CD14-positive monocyte (primary cell): ENCODE results near the gene PLEKHM2. TPM values are rescaled to one million over a fixed set of nuclear protein-coding genes. Genes with fewer than 3 reads are reported as not detected.

Source experiments
- DNase-seq, 3 donors: peaks; one replicate each; pipeline ENCODE4 v3.0.0-alpha.2; 2011 to 2022
- H2AFZ ChIP-seq: 2 replicates; pipeline ENCODE4 v1.6.0; 2012; ENCODE audit warnings: mild to moderate bottlenecking, low read depth, low read length, inconsistent platforms; ENCODE audit not compliant: insufficient read depth, poor library complexity, severe bottlenecking
- H3K27ac ChIP-seq, 2 donors: 1 replicate in 1 of 2; 2 replicates in 1 of 2; pipeline ENCODE4 v1.5.1; 2012 to 2013; ENCODE audit warnings: low read length in 2 of 2, control low read depth in 1 of 2, inconsistent platforms in 1 of 2, low read depth in 1 of 2, mild to moderate bottlenecking in 1 of 2
- H3K27me3 ChIP-seq, 2 donors: one replicate each; pipeline versions ENCODE4 v1.6.0 to v1.6.1; 2011 to 2013; ENCODE audit warnings: low read length in 2 of 2; ENCODE audit not compliant: control insufficient read depth in 2 of 2, insufficient read depth in 2 of 2
- H3K36me3 ChIP-seq, 2 donors: replicated peaks in 1 of 2; 1 replicate in 1 of 2; 2 replicates in 1 of 2; pipeline versions ENCODE4 v1.5.1 to v1.6.1; 2012 to 2013; ENCODE audit warnings: low read length in 2 of 2, control low read depth in 1 of 2, inconsistent platforms in 1 of 2, mild to moderate bottlenecking in 1 of 2; ENCODE audit not compliant: insufficient read depth in 2 of 2, control insufficient read depth in 1 of 2
- H3K4me1 ChIP-seq, 2 donors: 1 replicate in 1 of 2; 2 replicates in 1 of 2; pipeline versions ENCODE4 v1.5.1 to v1.6.1; 2012 to 2013; ENCODE audit warnings: low read length in 2 of 2, control low read depth in 1 of 2, inconsistent platforms in 1 of 2, mild to moderate bottlenecking in 1 of 2, moderate library complexity in 1 of 2; ENCODE audit not compliant: insufficient read depth in 2 of 2, control insufficient read depth in 1 of 2
- H3K4me2 ChIP-seq: replicated peaks from 2 replicates; pipeline ENCODE3; 2012; ENCODE audit warnings: low read length, moderate library complexity, mild to moderate bottlenecking; ENCODE audit not compliant: poor library complexity, severe bottlenecking; ENCODE audit errors: extremely low read depth
- H3K4me3 ChIP-seq, 3 experiments: fragments of 200-600 bp in 1 of 3; sonication (generic) in 1 of 3; replicated peaks in 1 of 3; 1 replicate in 2 of 3; 2 replicates in 1 of 3; pipeline ENCODE4 v1.5.1; 2011 to 2013; ENCODE audit warnings: low read length in 3 of 3, mild to moderate bottlenecking in 3 of 3, control low read depth in 2 of 3, low read depth in 2 of 3, inconsistent platforms in 1 of 3, moderate library complexity in 1 of 3
- H3K79me2 ChIP-seq: 2 replicates; pipeline ENCODE4 v1.6.0; 2012; ENCODE audit warnings: mild to moderate bottlenecking, control low read depth, inconsistent platforms, low read length, moderate library complexity; ENCODE audit not compliant: insufficient read depth
- H3K9ac ChIP-seq: 2 replicates; pipeline ENCODE4 v1.6.0; 2017; ENCODE audit warnings: low read length, mild to moderate bottlenecking; ENCODE audit not compliant: insufficient read depth, poor library complexity, severe bottlenecking
- H3K9me3 ChIP-seq, 2 donors: replicated peaks in 1 of 2; 1 replicate in 1 of 2; 2 replicates in 1 of 2; pipeline versions ENCODE4 v1.5.1 to v1.6.1; 2012 to 2013; ENCODE audit warnings: low read length in 2 of 2, control low read depth in 1 of 2; ENCODE audit not compliant: control insufficient read depth in 1 of 2, insufficient read depth in 1 of 2
- H4K20me1 ChIP-seq: 2 replicates; pipeline ENCODE4 v1.6.0; 2012; ENCODE audit warnings: mild to moderate bottlenecking, low read length, control low read depth, moderate library complexity; ENCODE audit not compliant: insufficient read depth
- H3K27ac Mint-ChIP-seq, 7 donors: one replicate each; pipeline ENCODE4 v1.8.0; 2020; ENCODE audit warnings: mild to moderate bottlenecking in 7 of 7, mixed read lengths in 7 of 7, moderate library complexity in 6 of 7, inconsistent platforms in 2 of 7
- H3K27me3 Mint-ChIP-seq, 3 donors: one replicate each; pipeline ENCODE4 v1.8.0; 2021 to 2022; ENCODE audit warnings: low read depth in 3 of 3, mild to moderate bottlenecking in 3 of 3, mixed read lengths in 3 of 3, moderate library complexity in 3 of 3, inconsistent platforms in 1 of 3
- H3K36me3 Mint-ChIP-seq, 2 donors: one replicate each; pipeline ENCODE4 v1.8.0; 2020; ENCODE audit warnings: mixed read lengths in 2 of 2, inconsistent platforms in 1 of 2, mild to moderate bottlenecking in 1 of 2
- H3K4me1 Mint-ChIP-seq: one replicate; pipeline ENCODE4 v1.8.0; 2020; ENCODE audit warnings: mild to moderate bottlenecking, mixed read lengths
- H3K4me3 Mint-ChIP-seq, 2 donors: one replicate each; pipeline ENCODE4 v1.8.0; 2020; ENCODE audit warnings: mild to moderate bottlenecking in 2 of 2, mixed read lengths in 2 of 2, moderate library complexity in 1 of 2
- H3K9me3 Mint-ChIP-seq, 7 donors: one replicate each; pipeline ENCODE4 v1.8.0; 2020 to 2022; ENCODE audit warnings: mixed read lengths in 7 of 7, mild to moderate bottlenecking in 6 of 7, moderate library complexity in 6 of 7, inconsistent platforms in 2 of 7
- CTCF ChIP-seq: fragments of 200-600 bp; IDR thresholded peaks from one replicate; pipeline ENCODE4 v1.8.0; 2022; ENCODE audit warnings: antibody characterized with exemption, mild to moderate bottlenecking
- WGBS: methylation state at CpG from one replicate; pipeline ENCODE4 v1.1.5; 2013; ENCODE audit warnings: missing lambda C conversion rate; ENCODE audit not compliant: insufficient coverage; 5-methylcytosine and 5-hydroxymethylcytosine counted together
- intact Hi-C, 2 donors: fragments of 100-400 bp; cut with micrococcal nuclease; formaldehyde crosslinking; loops; one replicate each; pipeline versions ENCODE4 v1.15.0 to v1.15.1; 2023
- polyA plus RNA-seq, 3 donors: library from polyadenylated mRNA; depleted of rRNA in 1 of 3; unstranded in 2 of 3; stranded (reverse) in 1 of 3; fragments of 300-500 nt in 2 of 3; fragments of >200 nt in 1 of 3; fragmentation: Illumina TruSeq in 2 of 3; gene quantifications; 1 replicate in 2 of 3; 2 replicates in 1 of 3; pipeline ENCODE4 v1.2.3, GENCODE V29; 2012 to 2021

PLEKHM2 gene
- polyA plus RNA-seq, 3 donors: 4.0 to 79.3 (median 5.8) TPM

GRCh38 chr1:15733726-15734226 is 49.7 kb downstream of the PLEKHM2 start:
- no peaks in the 10 kb centered on the region for H3K4me1 ChIP-seq
- H3K36me3 Mint-ChIP-seq: peaks cover 48 to 62% of the 10 kb centered on the region in 2 donors
- no peaks in the 10 kb centered on the region for H3K79me2 ChIP-seq
- no peak overlapping the region for H2AFZ ChIP-seq
- H3K9me3 Mint-ChIP-seq: peaks cover 0 to 1% (median 0%) of the 10 kb centered on the region in 7 donors
- no peaks in the 10 kb centered on the region for H3K27me3 ChIP-seq
- peaks cover 17% of the 10 kb centered on the region for H4K20me1 ChIP-seq
- intact Hi-C loops: no loop called here
- 95% methylated on average over 20 of the region's 27 CpGs for WGBS
- no peak overlapping the region for H3K4me3 ChIP-seq
- TF ChIP-seq CTCF: no peak
- peaks cover 60 to 65% of the 10 kb centered on the region in 2 donors for H3K36me3 ChIP-seq
- H3K4me2 ChIP-seq: no peak overlapping the region
- no peaks in the 10 kb centered on the region for H3K4me1 Mint-ChIP-seq
- DNase-seq: no peak
- peaks cover 0 to 3% (median 0%) of the 10 kb centered on the region in 3 donors for H3K27me3 Mint-ChIP-seq
- H3K9me3 ChIP-seq: no peaks in the 10 kb centered on the region
- H3K27ac Mint-ChIP-seq: peak overlapping the region in 1 of 7 donors; percentile 9
- H3K4me3 Mint-ChIP-seq: no peak overlapping the region
- H3K27ac ChIP-seq: no peak overlapping the region
- no peak overlapping the region for H3K9ac ChIP-seq

- Histone ChIP-seq H3K9me3 (no peaks in the 10 kb centered on the region), H4K20me1 (peaks cover 14% of the 10 kb centered on the region), H3K79me2 (no peaks in the 10 kb centered on the region), H3K27me3 (no peaks in the 10 kb centered on the region), H3K4me2 (no peak overlapping the region), H3K9ac (no peak overlapping the region), H3K27ac (no peak overlapping the region), H2AFZ (no peak overlapping the region), H3K36me3 (peaks cover 55 to 60% of the 10 kb centered on the region in 2 donors), H3K4me1 (no peaks in the 10 kb centered on the region), H3K4me3 (no peak overlapping the region)
- WGBS: 90% methylated on average over 9 of the region's 13 CpGs
- no peak overlapping the region for H3K4me3 Mint-ChIP-seq
- no peak overlapping the region for H3K27ac Mint-ChIP-seq
- no peaks in the 10 kb centered on the region for H3K4me1 Mint-ChIP-seq
- peaks cover 43 to 56% of the 10 kb centered on the region in 2 donors for H3K36me3 Mint-ChIP-seq
- TF ChIP-seq CTCF: no peak
- H3K9me3 Mint-ChIP-seq: peaks cover 0 to 1% (median 0%) of the 10 kb centered on the region in 7 donors
- peaks cover 0 to 3% (median 0%) of the 10 kb centered on the region in 3 donors for H3K27me3 Mint-ChIP-seq
- DNase-seq: no peak
- intact Hi-C loops: no loop called here
Measured at GRCh38 chr1:15734296-15734695, 50.2 kb downstream of the PLEKHM2 start.
